Measurements from ENCODE around the gene ZNF628.

The ZNF628 gene

GRCh38 chr19:55484593-55485438 is 8.4 kb downstream of the ZNF628 start, which contains the start of gene NAT14:
Gene NAT14, plus strand, starts transcription at chr19:55485188. Its CDS starts 521 bp downstream, at chr19:55485709.
- TF ChIP-seq GLIS3 (CRISPR knock-in tag; IDR thresholded peaks at IDR 0.05) (0 out of 2 replicates have a peak, but pooled peaks have one; percentile 14), ESRRG (CRISPR knock-in tag; IDR thresholded peaks at IDR 0.05) (no peak)
- ATAC-seq, result peak; percentile 30

GRCh38 chr19:55485439-55486011 is 9.1 kb downstream of the ZNF628 start:
- 0 out of 2 replicates have a peak, but pooled peaks have one; percentile 28 for TF ChIP-seq PATZ1 (CRISPR knock-in tag; IDR thresholded peaks at IDR 0.05; ENCODE audit: borderline replicate concordance)
- TF ChIP-seq ZFP30 (CRISPR knock-in tag; IDR thresholded peaks at IDR 0.05), result no peak
- ATAC-seq, result no peak

GRCh38 chr19:55486043-55486970 is 9.9 kb downstream of the ZNF628 start:
- TF ChIP-seq ESRRG (CRISPR knock-in tag; IDR thresholded peaks at IDR 0.05) (no peak), ZFP30 (CRISPR knock-in tag; IDR thresholded peaks at IDR 0.05) (no peak), PPARA (CRISPR knock-in tag; IDR thresholded peaks at IDR 0.05; ENCODE audit: borderline replicate concordance) (no peak), ZNF70 (CRISPR knock-in tag; IDR thresholded peaks at IDR 0.05) (no peak), TSHZ2 (CRISPR knock-in tag; IDR thresholded peaks at IDR 0.05) (no peak), ISL1 (CRISPR knock-in tag; IDR thresholded peaks at IDR 0.05) (no peak), CSRNP3 (CRISPR knock-in tag; IDR thresholded peaks at IDR 0.05) (no peak), TOX (CRISPR knock-in tag; IDR thresholded peaks at IDR 0.05; ENCODE audit: borderline replicate concordance) (no peak), GLIS3 (CRISPR knock-in tag; IDR thresholded peaks at IDR 0.05) (no peak), ARNTL (CRISPR knock-in tag; IDR thresholded peaks at IDR 0.05; ENCODE audit: borderline replicate concordance, low read depth) (no peak), POU6F1 (CRISPR knock-in tag; IDR thresholded peaks at IDR 0.05; ENCODE audit: borderline replicate concordance, low read depth) (no peak), ZNF8 (CRISPR knock-in tag; IDR thresholded peaks at IDR 0.05) (no peak), TCF4 (CRISPR knock-in tag; IDR thresholded peaks at IDR 0.05; ENCODE audit: borderline replicate concordance) (no peak), SNAI2 (CRISPR knock-in tag; IDR thresholded peaks at IDR 0.05) (no peak), CREB5 (CRISPR knock-in tag; IDR thresholded peaks at IDR 0.05; ENCODE audit: low read depth) (no peak), ZNF565 (CRISPR knock-in tag; conservative IDR thresholded peaks at IDR 0.05; ENCODE audit: low read depth) (no peak)
- ATAC-seq, result peak; percentile 29

Measured in SK-N-SH treated with all-trans-retinoic acid at 6 μM for 48 hours (cell line).